Measurements from ENCODE around the gene CRIP3.

GRCh38 chr6:43308990-43309477 lies 408 bp upstream of the CRIP3 start:
- TF ChIP-seq TAF1 (IDR thresholded peaks at IDR 0.05; ENCODE audit: borderline replicate concordance, insufficient read depth, low read length) = no peak
- no peak for TF ChIP-seq POLR2AphosphoS5 (IDR thresholded peaks at IDR 0.05; ENCODE audit: low read depth, low read length)
- no peak for TF ChIP-seq REST (IDR thresholded peaks at IDR 0.05; ENCODE audit: insufficient read depth in 1 of 2, low read depth in 2 of 2, low read length in 2 of 2)
- TF ChIP-seq SIN3A (IDR thresholded peaks at IDR 0.05; ENCODE audit: borderline replicate concordance, insufficient read depth, low read length) = no peak
- no peak for TF ChIP-seq FOXP2 (optimal IDR thresholded peaks at IDR 0.05; ENCODE audit: borderline replicate concordance, extremely low read depth, extremely low read length, insufficient read depth)
